Measurements from ENCODE around the gene IKBKE.

IKBKE gene

DNA sequence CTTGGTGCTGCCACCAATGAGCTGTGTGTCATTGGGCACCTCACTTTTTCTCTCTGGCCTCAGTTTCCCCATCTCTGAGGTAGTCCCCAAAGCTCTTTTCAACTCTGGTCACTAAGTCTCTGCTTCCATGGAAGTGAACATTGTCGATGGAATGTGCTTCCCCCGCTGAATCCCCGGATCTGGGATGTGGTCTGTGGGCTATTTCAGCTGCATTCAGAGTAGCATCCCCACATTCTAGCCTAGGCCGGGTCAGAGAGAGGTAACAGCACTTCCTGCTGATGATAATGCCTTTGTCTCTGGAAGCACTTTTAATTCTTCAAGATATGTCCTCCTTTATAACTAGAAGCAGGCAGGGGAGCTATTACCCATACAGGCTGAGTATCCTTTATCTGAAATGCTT, 66.9 kb downstream of the IKBKE start:
- H3K36me3 ChIP-seq (ENCODE audit: control insufficient read depth, insufficient read depth, low read length): no peaks in the 10 kb centered on the region
- H3K4me1 ChIP-seq (ENCODE audit: control insufficient read depth, insufficient read depth, low read length, poor library complexity, severe bottlenecking): no peaks in the 10 kb centered on the region
- no peak overlapping the region for H3K27ac ChIP-seq (ENCODE audit: insufficient read depth, low read length, poor library complexity, severe bottlenecking)
- no peak for DNase-seq
- H3K9me3 ChIP-seq (ENCODE audit: control insufficient read depth, low read length): no peaks in the 10 kb centered on the region
- no peak overlapping the region for H3K4me3 ChIP-seq (ENCODE audit: insufficient read depth, low read depth, low read length, poor library complexity, severe bottlenecking)
- no peaks in the 10 kb centered on the region for H3K27me3 ChIP-seq (replicated peaks; ENCODE audit: control insufficient read depth, insufficient read depth, low read length, poor library complexity, severe bottlenecking)

DNA sequence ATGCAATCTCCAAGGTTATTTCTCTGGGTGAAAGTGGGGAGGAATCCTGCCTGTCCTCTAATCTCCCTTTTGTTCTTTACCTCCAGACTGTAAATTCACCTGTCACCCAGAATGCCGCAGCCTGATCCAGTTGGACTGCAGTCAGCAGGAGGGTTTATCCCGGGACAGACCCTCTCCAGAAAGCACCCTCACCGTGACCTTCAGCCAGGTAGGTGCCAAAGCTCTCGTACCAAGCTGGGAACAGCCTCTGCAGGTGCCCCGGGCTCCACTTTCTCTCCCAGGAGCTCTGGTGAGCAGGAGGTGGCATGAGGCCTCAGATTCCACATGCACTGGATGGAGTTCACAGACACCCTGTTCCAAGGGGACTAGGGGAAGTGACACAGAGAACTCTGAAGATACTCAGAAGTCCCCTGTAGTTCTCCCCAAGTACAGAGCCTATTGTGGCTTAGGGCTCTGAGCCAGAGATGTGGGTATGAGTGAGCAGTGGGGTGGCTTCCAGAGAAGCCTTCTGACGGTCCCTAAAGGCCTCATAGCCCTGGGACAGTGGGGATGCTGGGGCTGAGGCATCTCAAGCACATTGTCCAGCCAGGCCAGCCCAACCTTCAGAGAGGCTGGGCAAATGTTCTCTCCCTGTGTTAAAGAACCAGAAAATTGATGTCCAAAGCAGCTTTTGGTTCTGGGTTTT, 68.0 kb downstream of the IKBKE start:
- Histone ChIP-seq H3K4me1 (ENCODE audit: control insufficient read depth, insufficient read depth, low read length, poor library complexity, severe bottlenecking) (no peaks in the 10 kb centered on the region), H3K36me3 (ENCODE audit: control insufficient read depth, insufficient read depth, low read length) (no peaks in the 10 kb centered on the region), H3K9me3 (ENCODE audit: control insufficient read depth, low read length) (no peaks in the 10 kb centered on the region), H3K27ac (ENCODE audit: insufficient read depth, low read length, poor library complexity, severe bottlenecking) (no peak overlapping the region), H3K27me3 (replicated peaks; ENCODE audit: control insufficient read depth, insufficient read depth, low read length, poor library complexity, severe bottlenecking) (no peaks in the 10 kb centered on the region), H3K4me3 (ENCODE audit: insufficient read depth, low read depth, low read length, poor library complexity, severe bottlenecking) (no peak overlapping the region)
- DNase-seq: no peak

DNA sequence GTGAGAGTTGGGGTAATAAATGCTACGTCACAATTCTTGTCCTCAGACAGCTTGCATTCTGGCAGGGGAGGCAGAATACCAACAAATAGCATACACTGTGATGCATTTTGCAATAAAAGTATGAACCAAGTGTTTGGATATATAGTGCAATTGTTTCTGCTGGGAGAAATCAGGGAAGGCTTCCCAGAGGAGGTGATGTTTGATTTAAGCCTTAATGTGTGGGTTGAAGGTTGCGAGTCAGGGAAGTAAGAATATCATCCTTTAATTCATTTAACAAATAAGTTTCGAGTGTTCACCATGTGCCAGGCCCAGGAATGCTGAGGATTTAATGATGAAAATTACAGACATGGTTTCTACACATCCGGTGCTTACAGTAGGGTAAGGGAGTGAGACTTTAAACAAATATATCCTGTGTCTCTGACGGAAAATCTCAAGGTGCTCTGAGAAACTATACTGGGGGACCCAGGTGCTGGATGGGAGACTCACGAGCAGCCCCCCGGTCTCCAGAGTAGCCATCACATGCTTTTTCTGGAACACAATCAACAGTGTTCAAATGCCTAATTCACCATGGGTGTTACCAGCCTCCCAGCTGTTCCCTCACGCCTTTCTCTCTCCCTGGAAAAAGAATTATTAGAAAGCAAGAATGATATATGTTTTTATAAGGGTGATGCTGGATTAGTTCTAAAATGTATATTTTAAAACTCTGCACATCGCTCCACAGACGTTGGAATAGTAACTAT, 68.8 kb downstream of the IKBKE start:
- Histone ChIP-seq H3K4me3 (ENCODE audit: insufficient read depth, low read depth, low read length, poor library complexity, severe bottlenecking) (no peak overlapping the region), H3K9me3 (ENCODE audit: control insufficient read depth, low read length) (no peaks in the 10 kb centered on the region), H3K4me1 (ENCODE audit: control insufficient read depth, insufficient read depth, low read length, poor library complexity, severe bottlenecking) (no peaks in the 10 kb centered on the region), H3K27me3 (replicated peaks; ENCODE audit: control insufficient read depth, insufficient read depth, low read length, poor library complexity, severe bottlenecking) (no peaks in the 10 kb centered on the region), H3K36me3 (ENCODE audit: control insufficient read depth, insufficient read depth, low read length) (no peaks in the 10 kb centered on the region), H3K27ac (ENCODE audit: insufficient read depth, low read length, poor library complexity, severe bottlenecking) (no peak overlapping the region)
- no peak for DNase-seq

DNA sequence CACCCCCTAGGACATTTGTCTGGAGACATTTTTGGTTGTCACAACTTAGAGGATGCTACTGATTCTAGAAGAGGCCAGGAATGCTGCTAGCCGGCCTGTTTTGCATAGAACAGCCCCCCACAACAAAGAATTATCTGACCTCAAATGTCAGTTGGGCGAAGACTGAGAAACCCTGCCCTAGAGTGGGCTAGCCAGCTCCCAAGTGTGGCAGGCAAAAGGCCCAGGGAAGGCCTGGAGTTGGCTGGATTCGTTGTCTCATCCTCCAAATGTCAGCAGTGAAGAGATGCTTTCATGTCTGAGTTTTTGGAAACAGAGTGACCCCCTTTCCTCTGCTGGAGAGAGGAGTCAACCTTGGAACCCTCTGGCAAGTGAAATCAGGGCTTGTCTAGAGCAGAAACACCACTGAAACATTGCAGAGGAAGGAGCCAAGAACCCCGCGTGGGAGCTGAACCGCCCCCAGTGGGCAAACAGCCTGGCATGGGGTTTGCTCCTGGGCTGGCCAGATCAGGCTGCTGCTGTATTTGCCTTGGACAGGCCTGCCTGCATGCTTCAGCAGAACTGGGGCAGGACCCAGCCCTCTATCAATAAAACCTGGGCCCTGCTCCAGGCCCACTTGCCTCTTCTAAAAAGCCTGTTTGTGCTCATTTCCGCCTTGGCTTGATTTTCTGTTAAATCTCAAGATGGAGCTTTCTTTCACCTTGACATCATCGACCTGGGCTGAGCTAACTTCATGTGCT, 69.9 kb downstream of the IKBKE start:
- no peaks in the 10 kb centered on the region for H3K9me3 ChIP-seq (ENCODE audit: control insufficient read depth, low read length)
- no peak overlapping the region for H3K4me3 ChIP-seq (ENCODE audit: insufficient read depth, low read depth, low read length, poor library complexity, severe bottlenecking)
- H3K27ac ChIP-seq (ENCODE audit: insufficient read depth, low read length, poor library complexity, severe bottlenecking): no peak overlapping the region
- no peaks in the 10 kb centered on the region for H3K36me3 ChIP-seq (ENCODE audit: control insufficient read depth, insufficient read depth, low read length)
- H3K4me1 ChIP-seq (ENCODE audit: control insufficient read depth, insufficient read depth, low read length, poor library complexity, severe bottlenecking): peaks cover 5% of the 10 kb centered on the region
- no peaks in the 10 kb centered on the region for H3K27me3 ChIP-seq (replicated peaks; ENCODE audit: control insufficient read depth, insufficient read depth, low read length, poor library complexity, severe bottlenecking)
- no peak for DNase-seq

DNA sequence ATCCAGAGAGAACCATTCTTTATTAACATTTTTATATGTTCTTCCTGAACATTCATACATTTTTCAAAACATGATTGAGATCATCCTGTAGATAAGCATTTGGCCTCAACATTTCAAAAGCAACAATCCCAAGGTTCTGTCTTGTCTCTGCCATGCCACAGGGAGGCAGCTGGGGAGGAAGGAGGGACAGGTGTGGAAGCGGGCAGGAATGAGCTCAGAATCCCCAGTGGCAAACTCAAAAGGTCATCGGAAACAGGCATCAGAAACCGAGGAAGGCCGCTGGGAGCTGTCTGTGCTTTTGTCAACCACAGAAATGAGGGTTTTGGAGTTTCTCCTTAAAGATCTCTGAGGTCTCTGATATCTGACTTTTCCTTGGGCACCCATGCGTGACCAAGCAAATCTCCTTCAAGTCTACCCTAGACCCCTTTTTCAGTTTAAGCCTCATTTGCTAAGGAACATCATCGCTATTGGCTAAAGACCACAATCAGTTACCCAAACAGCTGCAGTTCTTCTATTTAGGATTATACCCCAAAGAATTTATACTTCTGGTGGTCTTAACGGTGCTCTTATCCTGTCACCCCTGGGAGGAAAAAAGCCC, 71.1 kb downstream of the IKBKE start:
- no peaks in the 10 kb centered on the region for H3K9me3 ChIP-seq (ENCODE audit: control insufficient read depth, low read length)
- DNase-seq: no peak
- H3K4me1 ChIP-seq (ENCODE audit: control insufficient read depth, insufficient read depth, low read length, poor library complexity, severe bottlenecking): peaks cover 5% of the 10 kb centered on the region
- H3K4me3 ChIP-seq (ENCODE audit: insufficient read depth, low read depth, low read length, poor library complexity, severe bottlenecking): no peak overlapping the region
- H3K27me3 ChIP-seq (replicated peaks; ENCODE audit: control insufficient read depth, insufficient read depth, low read length, poor library complexity, severe bottlenecking): no peaks in the 10 kb centered on the region
- H3K36me3 ChIP-seq (ENCODE audit: control insufficient read depth, insufficient read depth, low read length): no peaks in the 10 kb centered on the region
- no peak overlapping the region for H3K27ac ChIP-seq (ENCODE audit: insufficient read depth, low read length, poor library complexity, severe bottlenecking)

DNA sequence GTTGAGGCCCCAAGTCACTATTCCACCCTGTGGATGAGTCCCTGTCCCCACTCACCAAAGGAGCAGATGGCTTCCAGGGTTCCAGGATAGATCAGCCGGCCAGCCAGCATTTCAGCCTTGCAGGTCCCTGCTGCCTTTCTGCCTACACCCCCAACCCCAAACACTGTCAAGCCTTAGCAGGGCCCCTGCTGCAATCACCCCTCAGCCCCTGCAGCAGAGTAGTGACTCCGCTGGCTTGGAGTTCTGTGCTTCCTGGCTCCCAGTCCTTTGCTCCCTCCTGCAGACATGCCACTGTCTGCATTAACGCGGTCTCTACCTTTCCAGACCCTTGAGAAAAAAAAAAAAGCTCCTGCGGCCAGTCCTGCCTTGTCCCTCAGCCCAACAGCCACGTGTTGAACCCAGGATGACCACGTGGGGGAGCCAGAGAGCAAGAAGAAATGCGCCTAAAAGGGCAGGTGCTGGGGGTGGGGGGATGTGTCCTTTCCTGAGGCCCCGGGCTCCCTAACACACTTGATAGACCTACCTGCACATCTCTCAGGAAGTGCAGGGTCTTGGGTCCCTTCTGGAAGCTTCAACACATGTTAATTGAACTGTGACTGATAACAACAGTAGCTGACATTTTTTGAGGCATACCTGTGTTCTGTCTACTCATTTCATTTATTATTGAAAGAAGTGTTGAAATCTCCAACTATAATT, 74.4 kb downstream of the IKBKE start:
- DNase-seq: peak; percentile 64 to 79 (median 71)
- Histone ChIP-seq H3K27me3 (replicated peaks; ENCODE audit: control insufficient read depth, insufficient read depth, low read length, poor library complexity, severe bottlenecking) (no peaks in the 10 kb centered on the region), H3K9me3 (ENCODE audit: control insufficient read depth, low read length) (no peaks in the 10 kb centered on the region), H3K27ac (ENCODE audit: insufficient read depth, low read length, poor library complexity, severe bottlenecking) (no peak overlapping the region), H3K4me3 (ENCODE audit: insufficient read depth, low read depth, low read length, poor library complexity, severe bottlenecking) (no peak overlapping the region), H3K36me3 (ENCODE audit: control insufficient read depth, insufficient read depth, low read length) (no peaks in the 10 kb centered on the region), H3K4me1 (ENCODE audit: control insufficient read depth, insufficient read depth, low read length, poor library complexity, severe bottlenecking) (peaks cover 5% of the 10 kb centered on the region)

DNA sequence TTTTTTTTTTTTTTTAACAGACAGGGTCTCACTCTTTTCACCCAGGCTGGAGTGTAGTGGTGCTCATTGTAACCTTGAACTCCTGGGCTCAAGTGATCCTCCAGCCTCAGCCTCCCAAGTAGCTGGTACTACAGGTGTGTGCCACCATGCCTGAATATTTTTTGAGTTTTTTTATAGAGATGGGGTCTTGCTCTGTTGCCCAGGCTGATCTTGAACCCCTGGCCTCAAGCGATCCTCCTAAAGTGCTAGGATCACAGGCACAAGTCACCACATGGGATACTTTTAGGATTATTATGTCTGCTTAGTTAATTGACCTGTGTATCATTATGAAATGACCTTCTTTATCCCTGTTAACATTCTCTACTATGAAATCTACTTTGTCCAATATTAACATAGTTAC, 75.1 kb downstream of the IKBKE start:
- Histone ChIP-seq H3K36me3 (ENCODE audit: control insufficient read depth, insufficient read depth, low read length) (no peaks in the 10 kb centered on the region), H3K27me3 (replicated peaks; ENCODE audit: control insufficient read depth, insufficient read depth, low read length, poor library complexity, severe bottlenecking) (no peaks in the 10 kb centered on the region), H3K27ac (ENCODE audit: insufficient read depth, low read length, poor library complexity, severe bottlenecking) (no peak overlapping the region), H3K9me3 (ENCODE audit: control insufficient read depth, low read length) (no peaks in the 10 kb centered on the region), H3K4me3 (ENCODE audit: insufficient read depth, low read depth, low read length, poor library complexity, severe bottlenecking) (no peak overlapping the region), H3K4me1 (ENCODE audit: control insufficient read depth, insufficient read depth, low read length, poor library complexity, severe bottlenecking) (peaks cover 5% of the 10 kb centered on the region)
- no peak for DNase-seq
